Activated CD8-positive, alpha-beta memory T cell treated with anti-CD3 and anti-CD28 coated beads for 36 hours (primary cell): Measurements from ENCODE around the gene MOGAT1. TPM values are rescaled to one million over a fixed set of nuclear protein-coding genes. Genes with fewer than 3 reads are reported as not detected.

Experiments used
- CTCF ChIA-PET: fragments of 350-600 bp; sonication (Branson Sonifier 250); formaldehyde crosslinking; loops from one replicate; lab custom pipeline; 2021; ENCODE audit warnings: antibody characterized with exemption; lab: Charles Lee
- POLR2A ChIA-PET: fragments of 350-600 bp; sonication (Branson Sonifier 250); formaldehyde crosslinking; loops from one replicate; lab custom pipeline; 2021; ENCODE audit warnings: antibody characterized with exemption; lab: Charles Lee
- total RNA-seq, 2 experiments: library from RNA; stranded (reverse); gene quantifications; one replicate each; pipeline ENCODE4 v1.2.3, GENCODE V29; 2021

The MOGAT1 gene
- total RNA-seq, 2 experiments from 2014 or later = not detected

GRCh38 chr2:222732489-222733178 is 61.2 kb downstream of the MOGAT1 start:
- POLR2A ChIA-PET = no interaction called here
- CTCF ChIA-PET = no interaction called here

DNA sequence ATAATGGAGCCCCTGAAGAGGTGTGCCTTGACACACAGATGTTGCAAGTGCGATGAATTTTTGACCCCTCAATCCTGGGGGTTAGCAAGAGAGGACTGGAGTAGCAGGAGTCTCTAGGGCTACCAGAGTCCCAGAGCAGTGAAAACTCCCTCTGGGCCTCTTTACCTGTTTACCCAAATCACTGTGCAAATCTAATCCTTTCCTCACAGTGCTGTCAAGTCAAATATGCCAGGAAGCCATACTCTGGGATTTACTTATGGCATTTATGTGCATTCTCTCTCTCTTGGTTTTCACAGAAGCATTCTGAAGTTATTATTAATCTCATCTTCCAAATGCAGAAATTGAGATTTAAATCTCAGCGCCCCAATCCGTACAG is 62.0 kb downstream of the MOGAT1 start:
- ChIA-PET POLR2A (no interaction called here), CTCF (no interaction called here)

DNA sequence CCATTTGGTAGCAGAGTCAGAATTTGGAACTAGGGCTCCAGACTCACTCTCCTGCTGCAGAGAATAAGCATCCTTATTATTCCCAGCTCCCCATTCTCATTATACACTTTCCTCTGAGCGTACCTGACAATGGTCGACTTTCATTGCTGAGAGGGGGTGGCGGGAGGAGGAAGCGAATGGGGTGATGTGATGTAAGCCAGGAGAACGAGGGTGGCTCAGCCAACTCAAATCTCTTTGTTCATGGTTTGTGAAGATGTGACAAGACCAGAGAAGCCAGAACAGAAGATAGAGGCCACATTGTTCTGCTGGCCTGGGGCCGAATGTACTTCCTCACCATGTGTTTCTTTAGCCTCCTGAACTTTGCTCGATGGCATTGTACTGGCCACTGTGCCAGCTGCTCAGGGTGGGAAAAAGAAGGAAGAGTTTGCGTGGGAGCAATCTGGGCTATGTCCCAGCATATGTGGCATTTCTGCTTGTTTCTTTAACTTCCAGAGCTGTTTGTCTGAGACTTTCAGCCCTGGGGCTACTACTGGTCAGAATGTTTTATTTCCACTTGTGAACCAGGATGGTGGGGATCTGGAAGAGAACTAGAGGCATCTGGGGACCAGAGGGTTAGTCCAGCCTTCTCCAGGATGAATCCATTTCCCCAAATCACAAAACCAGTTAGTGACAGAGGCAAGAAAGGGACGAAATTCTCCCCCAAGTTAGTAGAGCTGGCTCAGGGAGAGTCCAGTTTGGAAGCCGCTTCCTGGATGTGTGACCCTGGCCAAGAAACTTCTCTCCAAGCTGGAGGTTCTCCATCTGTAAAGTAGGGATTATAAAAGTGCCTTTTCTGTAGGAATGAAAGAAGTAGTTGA is 62.6 kb downstream of the MOGAT1 start:
- ChIA-PET POLR2A (no interaction called here), CTCF (no interaction called here)

GRCh38 chr2:222734703-222735014 is 63.2 kb downstream of the MOGAT1 start:
- POLR2A ChIA-PET = no interaction called here
- CTCF ChIA-PET = interaction anchor here (1.6 kb wide), 1 partner anchor 44 kb away, joined by 3 read pairs; no protein-coding TSS in a partner anchor

DNA sequence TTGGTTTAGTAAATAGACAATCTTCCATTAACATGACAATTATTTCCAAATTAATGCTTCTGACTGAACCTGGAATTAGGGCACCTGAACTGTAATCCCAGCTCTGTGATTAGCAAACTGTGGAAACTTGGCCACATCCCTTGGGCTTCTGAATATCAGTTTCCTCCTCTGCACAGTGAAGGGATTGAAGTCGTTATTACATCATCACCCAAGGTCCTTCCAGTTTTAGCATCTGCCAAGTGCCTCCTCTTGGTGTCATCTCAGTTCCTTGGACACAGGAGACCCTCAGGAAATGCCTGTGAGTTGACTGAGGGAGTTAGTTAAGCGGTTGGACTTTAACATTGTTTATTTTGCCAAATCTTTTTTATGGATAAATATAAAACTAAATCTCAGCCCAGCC is 64.8 kb downstream of the MOGAT1 start:
- CTCF ChIA-PET = interaction anchor here (0.9 to 1.6 kb wide), 2 partner anchors 10 to 46 kb away, joined by 3 to 5 read pairs; no protein-coding TSS in a partner anchor

DNA sequence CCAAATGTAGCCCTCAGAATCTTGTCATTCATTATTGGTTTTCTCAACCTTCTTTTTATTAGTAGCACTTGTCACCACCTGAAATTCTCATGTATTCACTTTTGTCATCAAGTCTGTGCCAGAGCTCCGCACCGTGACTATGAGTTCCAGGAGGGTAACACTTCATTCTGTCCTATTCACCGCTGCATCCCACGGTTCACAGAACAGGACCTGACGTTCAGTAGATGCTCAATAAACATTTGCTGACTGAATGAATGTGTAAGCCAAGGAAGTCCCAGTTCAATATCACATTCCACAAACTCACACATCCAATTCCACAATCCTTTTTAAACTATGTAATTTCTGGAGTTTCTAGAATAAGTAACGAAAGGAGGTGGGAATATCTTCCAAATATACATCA is 65.5 kb downstream of the MOGAT1 start:
- ChIA-PET CTCF (no interaction called here), POLR2A (no interaction called here)

More for the DNA sequence above, 64.8 kb downstream of the MOGAT1 start:
- POLR2A ChIA-PET = no interaction called here

- CTCF ChIA-PET = interaction anchor here (0.8 kb wide), 1 partner anchor 29 kb away, joined by 3 read pairs; no protein-coding TSS in a partner anchor
Observed at GRCh38 chr2:222738312-222738711, 66.9 kb downstream of the MOGAT1 start.

GRCh38 chr2:222738809-222739208 is 67.4 kb downstream of the MOGAT1 start:
- ChIA-PET CTCF (no interaction called here), POLR2A (no interaction called here)

More at GRCh38 chr2:222738312-222738711, 66.9 kb downstream of the MOGAT1 start:
- POLR2A ChIA-PET = no interaction called here

GRCh38 chr2:222739939-222740338 is 68.5 kb downstream of the MOGAT1 start:
- ChIA-PET POLR2A (no interaction called here), CTCF (interaction anchor here (0.7 to 1.0 kb wide), 2 partner anchors 91 to 135 kb away, joined by 3 read pairs; no protein-coding TSS in a partner anchor)

GRCh38 chr2:222743251-222743812 is 71.9 kb downstream of the MOGAT1 start:
- ChIA-PET CTCF (interaction anchor here (0.7 kb wide), 1 partner anchor 14 kb away, joined by 5 read pairs; no protein-coding TSS in a partner anchor), POLR2A (no interaction called here)

DNA sequence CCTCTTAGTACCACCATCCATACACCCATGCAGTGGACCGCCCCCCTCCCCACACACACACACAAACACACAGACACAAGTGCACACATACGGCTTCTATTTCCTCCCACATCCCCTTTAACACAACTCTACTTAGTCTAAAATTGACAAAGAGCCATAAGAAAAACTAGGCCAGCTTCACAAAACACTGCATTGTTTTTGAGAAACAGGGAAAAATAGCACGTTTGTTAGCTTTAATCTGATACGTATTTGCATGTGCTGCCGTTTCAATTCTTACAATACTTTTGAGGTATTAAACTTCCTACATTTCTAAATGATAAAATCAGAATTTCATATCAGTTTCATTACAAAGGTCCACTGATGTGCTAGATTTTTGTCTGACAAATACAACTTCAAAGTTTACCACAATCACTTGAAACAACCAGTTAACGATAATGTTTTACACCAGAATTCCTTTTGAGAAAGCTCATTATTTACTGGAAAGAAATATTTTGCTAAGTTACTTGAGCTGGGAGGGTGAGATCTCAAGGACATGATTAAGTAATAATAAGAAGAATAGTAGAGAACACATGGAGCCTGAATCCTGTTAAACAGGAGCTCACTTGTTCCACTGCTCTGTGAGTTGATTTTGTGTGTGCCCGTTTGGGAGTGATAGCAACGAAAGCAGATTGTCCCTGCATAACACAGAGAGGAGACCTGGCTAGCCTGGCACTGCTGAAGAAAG is 74.5 kb downstream of the MOGAT1 start:
- CTCF ChIA-PET = no interaction called here
- POLR2A ChIA-PET = no interaction called here

DNA sequence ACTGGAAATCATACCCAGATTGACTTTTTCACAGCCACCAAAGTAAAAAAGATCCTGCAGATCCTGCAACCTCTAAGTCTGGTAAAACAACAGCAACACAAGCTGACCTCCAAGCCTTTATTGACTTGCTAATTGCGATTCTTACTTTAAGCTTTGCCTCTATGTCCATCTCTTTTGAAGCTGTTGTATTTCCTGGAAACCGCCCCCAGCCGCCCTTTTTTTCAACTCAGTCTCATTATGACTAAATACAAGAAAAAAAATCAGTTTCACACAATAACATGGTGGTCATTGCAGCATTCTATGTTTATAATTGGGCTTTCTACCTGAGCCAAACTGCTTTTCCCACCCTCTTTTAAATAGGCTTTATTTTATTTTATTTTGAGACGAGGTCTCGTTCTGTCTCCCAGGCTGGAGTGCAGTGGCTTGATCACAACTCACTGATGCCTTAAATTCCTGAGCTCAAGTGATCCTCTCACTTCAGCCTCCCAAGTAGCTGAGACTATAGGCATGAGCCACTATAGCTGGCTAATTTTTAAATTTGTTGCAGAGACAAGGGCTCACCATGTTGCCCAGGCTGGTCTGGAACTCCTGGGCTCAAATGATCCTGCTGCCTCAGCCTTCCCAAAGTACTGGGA is 76.2 kb downstream of the MOGAT1 start:
- ChIA-PET CTCF (no interaction called here), POLR2A (no interaction called here)

- POLR2A ChIA-PET = no interaction called here
Observed at GRCh38 chr2:222750533-222750932, 79.1 kb downstream of the MOGAT1 start.

GRCh38 chr2:222751238-222751637 is 79.8 kb downstream of the MOGAT1 start:
- ChIA-PET POLR2A (no interaction called here), CTCF (no interaction called here)

More at GRCh38 chr2:222750533-222750932, 79.1 kb downstream of the MOGAT1 start:
- CTCF ChIA-PET = no interaction called here

- ChIA-PET CTCF (no interaction called here), POLR2A (no interaction called here)
Observed at GRCh38 chr2:222751821-222752719, 80.6 kb downstream of the MOGAT1 start.

DNA sequence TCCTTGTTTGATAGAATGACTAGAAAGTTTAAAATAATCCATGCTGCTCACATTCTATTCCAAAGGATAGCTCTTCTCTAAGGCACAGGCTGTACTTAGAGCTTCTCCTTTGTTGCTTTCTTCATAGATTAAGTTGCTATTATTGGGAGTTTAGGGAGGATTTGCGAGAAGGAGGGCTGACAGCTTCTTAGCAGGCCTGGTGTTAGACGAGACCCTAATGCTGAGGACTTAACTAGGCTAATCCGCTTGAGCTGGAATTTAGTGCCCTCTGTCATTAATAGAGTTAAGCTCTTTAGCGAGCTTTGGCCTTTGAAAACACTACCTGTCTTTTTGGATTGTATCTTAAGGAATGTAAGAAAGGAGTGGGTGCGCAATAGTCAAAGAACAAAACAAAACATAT is 81.3 kb downstream of the MOGAT1 start:
- POLR2A ChIA-PET = no interaction called here
- CTCF ChIA-PET = no interaction called here

- ChIA-PET POLR2A (no interaction called here), CTCF (no interaction called here)
Observed at GRCh38 chr2:222753251-222753824, 81.9 kb downstream of the MOGAT1 start.
